HCT116 (cell line): ENCODE results near the gene EXOC6B.

Source experiments
- JUND ChIP-seq: IDR thresholded peaks from 2 replicates; pipeline ENCODE4 v1.6.1; 2012
- SRF ChIP-seq: IDR thresholded peaks from 2 replicates; pipeline ENCODE4 v1.6.1; 2012; ENCODE audit warnings: low read depth
- YY1 ChIP-seq: IDR thresholded peaks from 2 replicates; pipeline ENCODE4 v1.6.1; 2011; ENCODE audit warnings: low read length, low read depth, moderate library complexity, mild to moderate bottlenecking; ENCODE audit not compliant: insufficient replicate concordance; ENCODE audit errors: extremely low read depth
- TF ChIP-seq, protein P1 (sequence below), 3 experiments: fragments of 200-600 bp in 1 of 3; sonication (generic) in 1 of 3; IDR thresholded peaks in 2 of 3; conservative IDR thresholded peaks in 1 of 3; 2 replicates each; pipeline ENCODE4 v1.5.1; 2012 to 2017; ENCODE audit warnings: low read depth in 2 of 3, low read length in 2 of 3, antibody characterized with exemption in 1 of 3, borderline replicate concordance in 1 of 3, control low read depth in 1 of 3, mild to moderate bottlenecking in 1 of 3, mixed read lengths in 1 of 3, mixed run types in 1 of 3, moderate library complexity in 1 of 3; ENCODE audit not compliant: insufficient read depth in 1 of 3
- TF ChIP-seq, protein P2 (sequence below): IDR thresholded peaks from 2 replicates; pipeline ENCODE4 v1.6.1; 2012; ENCODE audit warnings: low read depth

DNA sequence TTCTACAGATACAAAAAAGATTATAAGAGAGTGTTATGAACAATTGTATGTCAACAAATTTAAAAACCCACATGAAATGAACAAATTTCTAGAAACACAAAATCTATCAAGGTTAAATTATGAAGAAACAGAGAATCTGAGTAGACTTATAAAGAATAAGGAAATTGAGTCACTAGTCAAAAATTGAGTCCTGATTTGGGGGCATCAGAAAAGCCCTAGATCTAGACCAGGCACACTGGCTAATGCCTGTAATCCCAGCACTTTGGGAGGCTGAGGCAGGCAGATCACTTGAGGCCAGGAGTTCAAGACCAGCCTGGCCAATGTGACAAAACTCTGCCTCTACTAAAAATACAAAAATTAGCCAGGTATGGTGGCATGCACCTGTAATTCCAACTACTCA lies 46.0 kb upstream of the EXOC6B start:
- TF ChIP-seq, protein P1, sequence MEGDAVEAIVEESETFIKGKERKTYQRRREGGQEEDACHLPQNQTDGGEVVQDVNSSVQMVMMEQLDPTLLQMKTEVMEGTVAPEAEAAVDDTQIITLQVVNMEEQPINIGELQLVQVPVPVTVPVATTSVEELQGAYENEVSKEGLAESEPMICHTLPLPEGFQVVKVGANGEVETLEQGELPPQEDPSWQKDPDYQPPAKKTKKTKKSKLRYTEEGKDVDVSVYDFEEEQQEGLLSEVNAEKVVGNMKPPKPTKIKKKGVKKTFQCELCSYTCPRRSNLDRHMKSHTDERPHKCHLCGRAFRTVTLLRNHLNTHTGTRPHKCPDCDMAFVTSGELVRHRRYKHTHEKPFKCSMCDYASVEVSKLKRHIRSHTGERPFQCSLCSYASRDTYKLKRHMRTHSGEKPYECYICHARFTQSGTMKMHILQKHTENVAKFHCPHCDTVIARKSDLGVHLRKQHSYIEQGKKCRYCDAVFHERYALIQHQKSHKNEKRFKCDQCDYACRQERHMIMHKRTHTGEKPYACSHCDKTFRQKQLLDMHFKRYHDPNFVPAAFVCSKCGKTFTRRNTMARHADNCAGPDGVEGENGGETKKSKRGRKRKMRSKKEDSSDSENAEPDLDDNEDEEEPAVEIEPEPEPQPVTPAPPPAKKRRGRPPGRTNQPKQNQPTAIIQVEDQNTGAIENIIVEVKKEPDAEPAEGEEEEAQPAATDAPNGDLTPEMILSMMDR (IDR thresholded peaks at IDR 0.05 in 2 of 3, conservative IDR thresholded peaks at IDR 0.05 in 1 of 3; ENCODE audit: borderline replicate concordance in 1 of 3, insufficient read depth in 1 of 3, low read depth in 2 of 3, low read length in 2 of 3), result no peak
- TF ChIP-seq, protein P2, sequence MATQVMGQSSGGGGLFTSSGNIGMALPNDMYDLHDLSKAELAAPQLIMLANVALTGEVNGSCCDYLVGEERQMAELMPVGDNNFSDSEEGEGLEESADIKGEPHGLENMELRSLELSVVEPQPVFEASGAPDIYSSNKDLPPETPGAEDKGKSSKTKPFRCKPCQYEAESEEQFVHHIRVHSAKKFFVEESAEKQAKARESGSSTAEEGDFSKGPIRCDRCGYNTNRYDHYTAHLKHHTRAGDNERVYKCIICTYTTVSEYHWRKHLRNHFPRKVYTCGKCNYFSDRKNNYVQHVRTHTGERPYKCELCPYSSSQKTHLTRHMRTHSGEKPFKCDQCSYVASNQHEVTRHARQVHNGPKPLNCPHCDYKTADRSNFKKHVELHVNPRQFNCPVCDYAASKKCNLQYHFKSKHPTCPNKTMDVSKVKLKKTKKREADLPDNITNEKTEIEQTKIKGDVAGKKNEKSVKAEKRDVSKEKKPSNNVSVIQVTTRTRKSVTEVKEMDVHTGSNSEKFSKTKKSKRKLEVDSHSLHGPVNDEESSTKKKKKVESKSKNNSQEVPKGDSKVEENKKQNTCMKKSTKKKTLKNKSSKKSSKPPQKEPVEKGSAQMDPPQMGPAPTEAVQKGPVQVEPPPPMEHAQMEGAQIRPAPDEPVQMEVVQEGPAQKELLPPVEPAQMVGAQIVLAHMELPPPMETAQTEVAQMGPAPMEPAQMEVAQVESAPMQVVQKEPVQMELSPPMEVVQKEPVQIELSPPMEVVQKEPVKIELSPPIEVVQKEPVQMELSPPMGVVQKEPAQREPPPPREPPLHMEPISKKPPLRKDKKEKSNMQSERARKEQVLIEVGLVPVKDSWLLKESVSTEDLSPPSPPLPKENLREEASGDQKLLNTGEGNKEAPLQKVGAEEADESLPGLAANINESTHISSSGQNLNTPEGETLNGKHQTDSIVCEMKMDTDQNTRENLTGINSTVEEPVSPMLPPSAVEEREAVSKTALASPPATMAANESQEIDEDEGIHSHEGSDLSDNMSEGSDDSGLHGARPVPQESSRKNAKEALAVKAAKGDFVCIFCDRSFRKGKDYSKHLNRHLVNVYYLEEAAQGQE, result no peak
- TF ChIP-seq JUND, result no peak
- no peak for TF ChIP-seq SRF
- no peak for TF ChIP-seq YY1
